ENCODE results near the gene ABHD17A.

ABHD17A gene

DNA sequence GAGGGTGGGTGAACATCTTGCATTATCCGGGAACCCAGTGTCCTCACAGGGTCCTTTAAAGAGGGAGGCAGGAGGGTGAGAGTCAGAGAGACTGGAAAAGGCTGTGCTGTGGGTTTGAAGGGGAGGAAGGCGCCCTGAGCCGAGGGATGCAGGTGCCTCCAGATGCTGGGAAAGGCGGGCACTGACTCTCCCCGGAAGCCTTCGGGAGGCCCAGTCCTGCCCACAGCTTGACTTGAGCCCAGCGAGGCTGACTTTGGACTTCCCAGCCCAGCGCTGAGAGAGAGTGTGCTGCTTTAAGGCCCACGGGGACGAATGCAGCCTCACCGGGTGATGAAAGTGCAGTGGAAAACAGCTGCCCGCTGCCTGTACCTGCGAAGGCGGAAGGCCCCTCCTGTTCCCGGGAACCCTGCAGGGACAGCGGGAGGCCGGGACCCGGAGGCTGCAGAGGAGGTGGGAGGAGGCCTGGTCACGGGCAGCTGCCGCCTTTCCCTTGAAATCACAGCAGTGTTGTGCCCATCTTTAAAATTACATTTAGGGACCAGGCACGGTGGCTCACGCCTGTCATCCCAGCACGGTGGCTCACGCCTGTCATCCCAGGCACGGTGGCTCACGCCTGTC is 53.1 kb downstream of the ABHD17A start:
- DNase-seq = no peak

GRCh38 chr19:1830978-1831377 is 54.3 kb downstream of the ABHD17A start:
- no peak for DNase-seq

GRCh38 chr19:1830568-1830967 is 54.7 kb downstream of the ABHD17A start:
- DNase-seq = no peak

GRCh38 chr19:1829958-1830357 is 55.3 kb downstream of the ABHD17A start:
- no peak for DNase-seq

GRCh38 chr19:1828279-1829238 is 56.7 kb downstream of the ABHD17A start:
- no peak for DNase-seq

DNA sequence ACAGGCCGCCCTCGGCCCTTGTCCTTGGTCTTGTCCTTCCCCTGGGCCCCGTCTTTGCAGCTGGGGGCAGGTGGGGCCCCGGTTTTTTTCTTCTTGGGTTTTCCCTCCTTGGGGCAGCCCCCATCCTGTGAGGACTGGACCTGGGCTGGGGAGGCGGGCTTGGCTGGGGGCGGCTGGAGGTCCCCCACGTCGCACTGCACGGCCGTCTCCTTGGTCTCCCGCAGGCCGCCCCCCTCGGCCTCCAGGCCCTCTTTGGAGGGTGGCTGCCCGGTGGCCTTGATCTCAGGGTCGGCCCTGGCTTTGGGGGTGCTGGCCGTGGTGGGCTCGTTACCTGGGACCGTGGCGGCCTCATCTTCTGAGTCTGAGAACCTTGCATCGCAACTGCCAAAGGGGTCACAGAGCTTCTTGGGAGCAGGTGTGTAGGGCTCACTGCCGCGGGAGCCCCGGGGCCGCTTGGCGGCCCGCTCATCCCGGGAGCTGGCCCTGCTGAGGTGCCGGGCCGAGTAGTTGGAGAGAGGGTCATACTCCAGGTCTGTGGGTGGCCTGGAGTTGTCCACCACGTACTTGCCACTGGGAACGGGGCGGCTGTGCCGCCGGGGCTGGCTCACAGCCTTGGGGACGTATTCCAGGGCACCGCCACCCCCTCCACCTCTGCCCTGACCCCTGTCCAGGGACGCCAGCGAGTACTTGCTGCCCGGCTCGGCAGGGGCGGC is 57.6 kb downstream of the ABHD17A start:
- no peak for DNase-seq

Measured in SHP77 (cell line).